ENCODE results near the gene HELZ. TPM values are rescaled to one million over a fixed set of nuclear protein-coding genes. Genes with fewer than 3 reads are reported as not detected.

HELZ gene
- total and polyA plus RNA-seq, 4 donors: 5.5 to 175 (median 27.8) TPM

- no peak for TF ChIP-seq CTCF (IDR thresholded peaks at IDR 0.05; ENCODE audit: control extremely low read depth, extremely low read depth)
- Histone ChIP-seq H3K4me1 (ENCODE audit: control insufficient read depth in 5 of 5, insufficient read depth in 5 of 5, low read length in 5 of 5) (no peaks in the 10 kb centered on the region), H3K9ac (ENCODE audit: insufficient read depth in 1 of 2, low read length in 2 of 2) (no peak overlapping the region), H3K9me3 (ENCODE audit: control insufficient read depth in 4 of 4, insufficient read depth in 3 of 4, low read length in 3 of 4) (no peaks in the 10 kb centered on the region), H3K27ac (ENCODE audit: low read depth in 1 of 2, low read length in 1 of 2) (no peak overlapping the region), H3K4me3 (no peak overlapping the region), H3K27me3 (ENCODE audit: control insufficient read depth in 3 of 3, insufficient read depth in 3 of 3, low read length in 2 of 3) (no peaks in the 10 kb centered on the region), H3K36me3 (ENCODE audit: control insufficient read depth in 4 of 4, insufficient read depth in 4 of 4, low read length in 4 of 4) (peaks cover 12 to 31% (median 15%) of the 10 kb centered on the region in 4 donors)
- DNase-seq (no peak), ATAC-seq (ENCODE audit: insufficient read depth, low FRiP score) (no peak)
Observed at GRCh38 chr17:67177732-67178131, 67.3 kb downstream of the HELZ start.

GRCh38 chr17:67174190-67174589 is 70.8 kb downstream of the HELZ start:
- ATAC-seq (ENCODE audit: insufficient read depth, low FRiP score): no peak
- Histone ChIP-seq H3K4me1 (ENCODE audit: control insufficient read depth in 5 of 5, insufficient read depth in 5 of 5, low read length in 5 of 5) (no peaks in the 10 kb centered on the region), H3K9ac (ENCODE audit: insufficient read depth in 1 of 2, low read length in 2 of 2) (no peak overlapping the region), H3K27me3 (ENCODE audit: control insufficient read depth in 3 of 3, insufficient read depth in 3 of 3, low read length in 2 of 3) (no peaks in the 10 kb centered on the region), H3K27ac (ENCODE audit: low read depth in 1 of 2, low read length in 1 of 2) (no peak overlapping the region), H3K9me3 (ENCODE audit: control insufficient read depth in 4 of 4, insufficient read depth in 3 of 4, low read length in 3 of 4) (no peaks in the 10 kb centered on the region), H3K4me3 (no peak overlapping the region), H3K36me3 (ENCODE audit: control insufficient read depth in 4 of 4, insufficient read depth in 4 of 4, low read length in 4 of 4) (peaks cover 10 to 21% (median 17%) of the 10 kb centered on the region in 4 donors)
- TF ChIP-seq CTCF (IDR thresholded peaks at IDR 0.05; ENCODE audit: control extremely low read depth, extremely low read depth): no peak
- WGBS, 2 donors: 97 to 98% methylated on average over 5 of the region's 5 CpGs
- no peak for DNase-seq

GRCh38 chr17:67171560-67171959 is 73.4 kb downstream of the HELZ start:
- ATAC-seq (ENCODE audit: insufficient read depth, low FRiP score): no peak
- H3K9me3 ChIP-seq (ENCODE audit: control insufficient read depth in 4 of 4, insufficient read depth in 3 of 4, low read length in 3 of 4): no peaks in the 10 kb centered on the region
- WGBS, 2 donors: 87 to 90% methylated on average over 4 of the region's 4 CpGs
- no peaks in the 10 kb centered on the region for H3K4me1 ChIP-seq (ENCODE audit: control insufficient read depth in 5 of 5, insufficient read depth in 5 of 5, low read length in 5 of 5)
- TF ChIP-seq CTCF (IDR thresholded peaks at IDR 0.05; ENCODE audit: control extremely low read depth, extremely low read depth): no peak
- no peak for DNase-seq
- H3K9ac ChIP-seq (ENCODE audit: insufficient read depth in 1 of 2, low read length in 2 of 2): no peak overlapping the region
- H3K36me3 ChIP-seq (ENCODE audit: control insufficient read depth in 4 of 4, insufficient read depth in 4 of 4, low read length in 4 of 4): peaks cover 5 to 16% (median 12%) of the 10 kb centered on the region in 4 donors
- no peaks in the 10 kb centered on the region for H3K27me3 ChIP-seq (ENCODE audit: control insufficient read depth in 3 of 3, insufficient read depth in 3 of 3, low read length in 2 of 3)
- H3K27ac ChIP-seq (ENCODE audit: low read depth in 1 of 2, low read length in 1 of 2): no peak overlapping the region
- no peak overlapping the region for H3K4me3 ChIP-seq

- Histone ChIP-seq H3K4me1 (ENCODE audit: control insufficient read depth in 5 of 5, insufficient read depth in 5 of 5, low read length in 5 of 5) (peaks cover 0 to 13% (median 2%) of the 10 kb centered on the region in 5 donors), H3K9me3 (ENCODE audit: control insufficient read depth in 4 of 4, insufficient read depth in 3 of 4, low read length in 3 of 4) (no peaks in the 10 kb centered on the region), H3K9ac (ENCODE audit: insufficient read depth in 1 of 2, low read length in 2 of 2) (no peak overlapping the region), H3K27ac (ENCODE audit: low read depth in 1 of 2, low read length in 1 of 2) (no peak overlapping the region), H3K27me3 (ENCODE audit: control insufficient read depth in 3 of 3, insufficient read depth in 3 of 3, low read length in 2 of 3) (no peaks in the 10 kb centered on the region), H3K36me3 (ENCODE audit: control insufficient read depth in 4 of 4, insufficient read depth in 4 of 4, low read length in 4 of 4) (peaks cover 8 to 13% (median 12%) of the 10 kb centered on the region in 4 donors), H3K4me3 (no peak overlapping the region)
- no peak for DNase-seq
- WGBS, 2 donors: 96 to 98% methylated on average over 4 of the region's 4 CpGs
- no peak for TF ChIP-seq CTCF (IDR thresholded peaks at IDR 0.05; ENCODE audit: control extremely low read depth, extremely low read depth)
- no peak for ATAC-seq (ENCODE audit: insufficient read depth, low FRiP score)
Observed at GRCh38 chr17:67168496-67168895, 76.5 kb downstream of the HELZ start.

Measured in lung (tissue), 12 donors.